ENCODE measurements around the gene EVL.
"Not testable (repeated sequence)": the region's sequence is repeated elsewhere in the genome, so short reads cannot be mapped to it uniquely, and the experiment has no call there.

Gene EVL

GRCh38 chr14:100149851-100150611 is 84.8 kb downstream of the EVL start:
- DNase-seq, result no peak

- no peak for DNase-seq
Measured at GRCh38 chr14:100150932-100151587, 85.8 kb downstream of the EVL start.

GRCh38 chr14:100152091-100152490 is 86.9 kb downstream of the EVL start:
- no peak for DNase-seq

- DNase-seq, result no peak
Measured at GRCh38 chr14:100153560-100153959, 88.3 kb downstream of the EVL start.

- DNase-seq, result no peak
Measured at GRCh38 chr14:100155049-100155621, 89.9 kb downstream of the EVL start.

- no peak for DNase-seq
Measured at GRCh38 chr14:100155756-100156616, 90.8 kb downstream of the EVL start.

GRCh38 chr14:100156776-100157175 is 91.6 kb downstream of the EVL start:
- DNase-seq, result no peak

- not testable (repeated sequence) for DNase-seq
Measured at GRCh38 chr14:100157548-100158232, 92.5 kb downstream of the EVL start.

GRCh38 chr14:100158566-100159093 is 93.4 kb downstream of the EVL start:
- DNase-seq, result no peak

GRCh38 chr14:100159094-100159864 is 94.1 kb downstream of the EVL start, which contains the start of gene DEGS2:
Gene DEGS2 (minus strand): TSS chr14:100159645. CDS start chr14:100159587, 58 bp downstream.
- peak; percentile 51 to 61 for DNase-seq

GRCh38 chr14:100159865-100160533 is 94.8 kb downstream of the EVL start:
- DNase-seq, result no peak

- no peak for DNase-seq
Measured at GRCh38 chr14:100160534-100160916, 95.3 kb downstream of the EVL start.

- no peak for DNase-seq
Measured at GRCh38 chr14:100165376-100165775, 100.2 kb downstream of the EVL start.

- no peak for DNase-seq
Measured at GRCh38 chr14:100165831-100166440, 100.7 kb downstream of the EVL start.

GRCh38 chr14:100168506-100168905 is 103.3 kb downstream of the EVL start:
- DNase-seq, result no peak

GRCh38 chr14:100170880-100171279 is 105.7 kb downstream of the EVL start:
- DNase-seq, result no peak

- DNase-seq, result no peak
Measured at GRCh38 chr14:100172811-100173210, 107.6 kb downstream of the EVL start.

- no peak for DNase-seq
Measured at GRCh38 chr14:100173353-100173752, 108.1 kb downstream of the EVL start.

GRCh38 chr14:100176811-100177327 is 111.6 kb downstream of the EVL start:
- DNase-seq, result no peak

- DNase-seq, result no peak
Measured at GRCh38 chr14:100178691-100179090, 113.5 kb downstream of the EVL start.

All from CD4-positive, alpha-beta T cell treated with Interleukin-4 for 1 hour (primary cell).